GM19023 (cell line): Measurements from ENCODE around the gene ELL.

Experiments used
- ATAC-seq: cut with Tn5 transposase; IDR thresholded peaks from one replicate; pipeline ENCODE4 v1.9.1; 2021; ENCODE audit warnings: mild to moderate bottlenecking, moderate library complexity; ENCODE audit not compliant: unreplicated experiment

Gene ELL

GRCh38 chr19:18491995-18492953 is 29.6 kb downstream of the ELL start:
- ATAC-seq = no peak

- no peak for ATAC-seq
Measured at GRCh38 chr19:18490728-18491127, 31.1 kb downstream of the ELL start.

DNA sequence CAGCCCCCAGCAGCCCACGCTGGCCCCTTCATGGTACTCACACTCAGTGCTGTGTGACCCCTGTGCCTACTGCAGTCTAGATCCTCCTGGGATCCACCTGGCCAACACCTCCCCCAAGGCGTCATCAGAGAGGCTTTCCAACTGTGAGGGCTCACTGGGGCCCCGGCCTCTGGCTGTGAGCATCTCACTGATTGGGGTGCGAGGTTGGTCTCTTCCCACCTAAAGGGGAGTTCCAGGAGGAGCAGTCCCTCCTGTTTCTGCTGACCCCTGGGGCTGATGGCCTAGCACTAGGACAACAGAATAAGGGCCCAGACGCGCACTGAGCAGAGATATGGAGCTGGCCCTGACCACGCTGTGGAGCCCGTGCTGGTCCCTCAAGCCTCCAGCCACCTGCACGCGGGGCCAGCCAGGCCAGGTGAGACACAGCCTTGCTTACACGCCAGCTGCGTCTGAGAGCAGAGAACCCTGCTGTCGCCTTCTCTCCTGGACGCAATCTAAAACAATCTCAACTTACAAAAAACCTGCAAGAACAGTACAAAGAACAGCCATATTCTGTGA is 32.2 kb downstream of the ELL start:
- ATAC-seq = no peak

DNA sequence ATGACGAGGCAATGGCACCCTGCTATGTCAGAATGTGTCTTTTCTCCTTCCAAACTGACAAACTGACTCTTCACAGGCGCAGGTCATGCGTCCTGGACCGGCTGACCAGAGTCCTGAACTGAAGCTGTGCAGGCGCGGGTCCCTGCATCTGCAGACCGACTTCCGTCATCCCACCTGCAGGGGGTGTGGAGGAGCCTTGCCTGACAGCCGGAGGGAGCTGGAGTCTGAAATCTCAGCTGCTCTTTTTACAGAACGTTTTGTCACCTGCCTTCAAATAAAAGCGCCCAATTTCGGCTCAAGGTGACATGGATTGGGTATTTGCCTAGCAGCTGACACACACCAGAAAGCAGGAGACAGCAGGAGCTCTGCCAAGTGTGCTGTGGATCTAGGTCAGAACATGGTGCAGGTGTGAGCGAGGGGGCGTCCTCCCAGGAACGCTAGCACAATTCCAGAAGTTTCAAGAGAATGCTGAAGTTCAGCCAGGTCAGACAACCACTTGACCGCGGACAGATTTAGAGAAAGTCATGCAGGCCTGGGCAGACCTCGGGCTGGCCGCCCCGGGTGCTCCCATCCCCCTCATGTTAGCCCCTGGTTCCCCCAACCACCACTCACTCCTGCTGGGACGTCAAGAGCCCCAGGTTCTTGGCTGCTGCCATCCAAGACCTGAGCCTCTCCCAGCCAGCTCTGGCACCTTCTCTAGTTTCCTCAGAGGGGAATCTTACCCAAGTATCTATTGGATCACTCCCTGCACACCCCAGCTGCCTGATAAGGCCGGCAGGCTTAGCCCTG is 32.8 kb downstream of the ELL start:
- ATAC-seq = no peak

- ATAC-seq = no peak
Measured at GRCh38 chr19:18488403-18488723, 33.5 kb downstream of the ELL start.

GRCh38 chr19:18487576-18488402 is 34.1 kb downstream of the ELL start:
- ATAC-seq = no peak

DNA sequence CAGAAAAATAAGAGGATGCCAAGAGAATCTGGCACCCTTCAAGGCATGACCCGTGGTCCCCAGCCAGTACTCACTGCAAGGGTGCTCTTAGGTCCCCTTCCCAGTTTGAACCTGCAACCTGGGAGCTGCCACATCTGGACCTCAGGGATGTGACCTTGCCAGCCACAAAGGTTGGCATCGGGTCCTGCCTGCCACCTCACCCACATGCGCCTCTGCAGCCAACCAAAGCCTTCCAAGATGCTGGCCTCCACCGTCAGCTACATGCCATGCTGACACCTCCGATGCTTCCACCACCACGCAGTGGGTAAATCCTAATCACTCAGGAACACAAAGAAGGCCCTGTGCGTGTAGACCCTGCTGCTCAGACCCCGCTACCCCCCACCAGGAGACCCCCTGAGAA is 35.1 kb downstream of the ELL start:
- ATAC-seq = no peak

DNA sequence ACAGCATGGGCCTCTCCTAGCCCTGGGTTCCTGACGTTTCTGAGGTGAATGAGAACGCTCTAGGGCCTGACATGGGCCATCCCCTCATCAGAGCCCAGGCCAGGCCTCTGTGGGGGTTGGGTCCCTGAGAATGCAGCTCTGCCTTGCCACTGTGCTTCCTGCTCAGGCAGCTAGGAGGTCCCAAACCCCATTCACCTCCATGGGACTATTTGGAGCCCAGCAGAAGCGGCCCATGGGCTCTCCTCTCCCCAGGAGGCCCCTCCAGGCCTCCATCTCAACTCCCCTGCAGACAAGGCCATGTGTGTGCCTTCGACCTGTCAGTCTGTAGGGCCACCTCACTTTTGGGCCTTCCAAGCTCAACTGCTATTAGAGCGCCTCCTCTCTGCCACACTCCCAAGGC is 36.9 kb downstream of the ELL start:
- no peak for ATAC-seq

- ATAC-seq = no peak
Measured at GRCh38 chr19:18483119-18483890, 38.6 kb downstream of the ELL start.

DNA sequence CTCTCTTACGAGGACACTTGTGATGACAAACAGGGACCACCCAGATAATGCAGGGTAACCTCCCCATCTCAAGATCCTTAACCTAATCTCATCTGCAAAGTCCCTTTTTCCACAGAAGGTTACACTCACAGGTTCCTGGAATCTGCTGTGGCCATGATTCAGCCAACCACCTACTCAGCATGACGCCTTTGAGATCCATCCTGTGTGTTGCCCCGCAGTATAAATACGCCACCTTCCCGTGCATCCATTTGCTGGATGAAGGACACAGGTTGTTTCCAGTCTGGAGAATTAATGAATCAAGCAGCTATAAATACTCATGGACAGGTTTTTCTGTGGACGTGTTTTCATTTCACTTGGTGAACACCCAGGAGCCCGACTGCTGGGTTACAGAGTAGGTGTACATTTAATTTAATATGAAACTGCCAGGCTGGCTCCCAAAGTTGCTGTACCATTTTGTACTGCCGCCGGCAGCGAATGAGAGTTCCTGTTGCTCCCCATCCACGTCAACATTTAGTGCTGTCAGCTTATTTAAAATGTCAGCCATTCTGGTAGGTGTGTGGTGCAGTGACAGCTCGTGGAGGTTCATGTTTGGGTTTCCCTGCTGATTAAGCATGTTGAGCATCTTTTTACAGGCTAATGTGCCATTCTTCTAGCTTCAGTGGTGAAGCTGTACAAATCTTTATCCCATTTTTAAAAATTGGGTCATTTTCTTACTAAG is 40.2 kb downstream of the ELL start:
- ATAC-seq = no peak

DNA sequence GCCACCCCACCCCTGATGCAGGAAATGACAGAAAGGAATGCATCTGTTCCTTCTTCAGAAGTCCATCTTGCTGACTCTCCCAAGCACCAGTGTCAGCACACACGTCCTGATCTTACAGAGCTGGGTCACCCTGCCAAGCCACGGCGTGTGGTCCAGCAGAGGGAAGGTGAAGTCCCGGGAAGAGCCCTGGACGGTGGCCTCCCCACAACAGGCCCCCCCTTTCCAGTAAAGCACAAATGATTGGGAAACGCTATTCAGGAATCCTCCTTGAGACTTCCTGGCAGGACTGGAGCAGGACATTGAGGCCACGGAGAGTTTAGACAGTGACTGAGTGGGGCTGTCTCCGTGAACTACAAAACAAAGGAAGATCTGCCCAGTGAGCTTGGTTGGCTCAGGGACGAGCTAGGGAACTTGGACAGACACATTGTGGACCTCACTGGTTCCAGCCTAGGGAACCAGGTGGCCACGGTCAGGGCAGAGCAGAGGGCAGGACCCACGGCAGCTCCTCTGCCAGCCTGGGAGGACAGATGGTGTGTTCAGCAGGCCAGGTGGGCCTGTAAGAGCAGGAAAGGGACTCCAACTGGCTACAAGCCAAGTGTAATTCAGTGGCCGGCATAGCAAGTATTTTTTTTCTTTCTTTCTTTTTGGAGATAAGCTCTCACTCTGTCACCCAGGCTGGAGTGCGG is 41.7 kb downstream of the ELL start:
- no peak for ATAC-seq

GRCh38 chr19:18478545-18479311 is 43.1 kb downstream of the ELL start:
- peak; percentile 82 for ATAC-seq

DNA sequence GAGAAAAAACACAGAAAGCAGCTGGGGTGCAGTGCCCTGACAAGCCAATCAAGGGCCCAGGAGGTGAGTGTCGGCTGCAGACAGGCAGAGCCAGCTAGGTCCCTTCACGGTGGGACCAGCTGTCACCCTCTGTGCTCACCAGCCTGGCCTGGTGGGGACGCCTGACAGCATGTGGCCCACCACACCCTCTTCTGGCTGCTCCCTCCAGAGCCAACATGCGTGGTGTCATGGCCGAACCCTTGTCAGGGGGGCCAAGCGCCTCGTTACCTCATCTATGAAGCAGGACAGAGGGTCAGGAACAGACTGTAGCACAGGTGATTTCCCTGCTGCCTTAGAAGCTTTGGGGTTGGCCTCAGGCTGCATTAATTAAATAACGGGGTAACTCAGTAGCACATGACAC is 43.9 kb downstream of the ELL start:
- ATAC-seq = no peak

- no peak for ATAC-seq
Measured at GRCh38 chr19:18477042-18477779, 44.7 kb downstream of the ELL start.

DNA sequence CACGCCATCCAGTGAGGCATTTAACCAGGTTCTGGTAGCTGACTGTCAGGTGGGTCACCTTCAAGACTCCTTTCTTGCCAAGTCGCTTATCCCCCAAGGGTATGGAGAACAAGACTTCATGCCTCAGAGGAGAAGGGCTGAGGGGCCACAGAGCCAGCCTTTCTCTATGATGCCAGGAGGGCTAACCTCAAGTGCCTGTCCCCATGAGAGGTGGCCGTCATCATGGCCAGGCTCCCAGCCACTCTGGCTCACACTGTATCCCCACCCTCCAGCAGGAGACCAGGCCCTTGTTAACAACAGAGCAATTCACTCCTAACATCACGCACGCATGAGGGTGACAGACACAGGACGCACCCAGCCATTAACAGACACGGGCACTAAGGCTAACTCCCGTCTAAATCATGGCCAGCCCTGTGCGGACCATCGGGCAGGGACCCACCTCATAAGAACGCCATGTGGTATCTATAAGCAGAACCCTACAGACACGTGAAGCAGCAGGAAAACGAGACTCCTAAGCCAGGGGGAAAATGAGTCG is 45.3 kb downstream of the ELL start:
- ATAC-seq = no peak

DNA sequence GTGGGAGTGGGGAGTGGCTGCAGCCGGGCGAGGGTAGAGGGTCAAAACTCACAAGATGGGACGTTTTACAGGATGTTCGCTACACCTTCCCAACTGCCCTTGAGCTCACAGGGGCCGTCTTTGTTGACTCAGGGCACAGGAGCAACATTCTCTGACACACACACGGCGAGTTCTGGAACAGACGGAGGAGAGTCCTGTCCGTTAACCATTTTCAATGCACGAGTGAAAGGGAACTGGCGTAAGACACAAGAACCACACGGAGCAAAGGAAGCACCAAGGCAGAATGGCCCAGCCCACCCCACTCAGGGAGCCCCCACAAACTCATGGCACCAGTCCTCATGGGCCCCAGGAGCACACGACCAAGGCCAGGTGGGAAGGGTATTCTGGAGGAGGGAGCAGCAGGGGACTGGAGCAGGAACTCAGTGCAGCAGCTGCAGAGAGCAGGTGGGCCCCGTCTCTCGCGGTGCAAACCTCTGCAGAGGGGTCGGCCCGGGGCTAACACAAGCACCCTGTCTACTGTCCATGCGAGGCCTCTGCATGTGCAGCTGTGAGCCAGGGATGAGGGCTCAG is 46.0 kb downstream of the ELL start:
- no peak for ATAC-seq

GRCh38 chr19:18475004-18475453 is 46.8 kb downstream of the ELL start:
- ATAC-seq = no peak
